ENCODE measurements around the gene TMEM203.

GRCh38 chr9:137174722-137175293, 30.6 kb downstream of the TMEM203 start:
- no peak for TF ChIP-seq ATF2 (IDR thresholded peaks at IDR 0.05; ENCODE audit: low read length)
- no peak for TF ChIP-seq STAT1 (conservative IDR thresholded peaks at IDR 0.05)
- 0 out of 6 replicates have a peak, but pooled peaks of 1 of the 3 experiments have one; percentile 4 for TF ChIP-seq CTCF (IDR thresholded peaks at IDR 0.05 in 2 of 3, conservative IDR thresholded peaks at IDR 0.05 in 1 of 3; ENCODE audit: control insufficient read depth in 2 of 3, extremely low read depth in 1 of 3, insufficient read depth in 1 of 3, low read depth in 3 of 3, low read length in 3 of 3)
- TF ChIP-seq ASH2L (IDR thresholded peaks at IDR 0.05; ENCODE audit: borderline replicate concordance, low read depth), result no peak
- TF ChIP-seq CBFB (IDR thresholded peaks at IDR 0.05; ENCODE audit: low read depth), result no peak
- TF ChIP-seq HSF1 (IDR thresholded peaks at IDR 0.05; ENCODE audit: low read depth, low read length), result no peak
- TF ChIP-seq CREB1 (IDR thresholded peaks at IDR 0.05; ENCODE audit: low read depth), result no peak
- TF ChIP-seq HCFC1 (IDR thresholded peaks at IDR 0.05; ENCODE audit: low read length), result no peak
- no peak for TF ChIP-seq MEF2A (IDR thresholded peaks at IDR 0.05; ENCODE audit: insufficient read depth, low read depth, low read length)
- no peak for TF ChIP-seq PKNOX1 (IDR thresholded peaks at IDR 0.05)

Measured in GM12878 (cell line).